ENCODE data around the gene CHDH. TPM values are rescaled to one million over a fixed set of nuclear protein-coding genes. Genes with fewer than 3 reads are reported as not detected.

Gene CHDH

GRCh38 chr3:53765753-53766152 is 80.5 kb downstream of the CHDH start:
- WGBS, 2 donors (ENCODE audit: extremely low coverage in 2 of 2, insufficient read length in 2 of 2, insufficient replicate concordance in 1 of 2) = no CpG with 5 or more reads among the region's 5 CpGs
- Histone ChIP-seq H3K9ac (ENCODE audit: low read depth, low read length, poor library complexity) (no peak overlapping the region), H3K27me3 (ENCODE audit: control insufficient read depth in 3 of 3, insufficient read depth in 3 of 3, low read depth in 1 of 3, low read length in 3 of 3) (no peaks in the 10 kb centered on the region), H3K79me1 (ENCODE audit: low read depth, low read length) (no peaks in the 10 kb centered on the region), H3K4ac (ENCODE audit: low read length) (no peak overlapping the region), H2BK12ac (ENCODE audit: low read length) (no peak overlapping the region), H2AK5ac (ENCODE audit: low read depth, low read length) (no peak overlapping the region), H3K4me3 (ENCODE audit: low read length in 2 of 2) (no peak overlapping the region), H3K23ac (ENCODE audit: low read depth, low read length, poor library complexity) (no peak overlapping the region), H3K27ac (replicated peaks; ENCODE audit: low read length) (no peak overlapping the region), H3K18ac (ENCODE audit: low read length) (no peak overlapping the region), H2BK5ac (ENCODE audit: low read length) (no peak overlapping the region), H3K36me3 (replicated peaks in 1 of 2; ENCODE audit: control insufficient read depth in 2 of 2, insufficient read depth in 2 of 2, low read length in 2 of 2) (no peaks in the 10 kb centered on the region), H3K14ac (ENCODE audit: low read length) (no peak overlapping the region), H2BK120ac (ENCODE audit: low read depth, low read length) (no peak overlapping the region), H2AFZ (ENCODE audit: low read length) (no peak overlapping the region), H4K91ac (ENCODE audit: low read depth, low read length, poor library complexity) (no peak overlapping the region), H3K4me1 (ENCODE audit: control insufficient read depth in 2 of 2, insufficient read depth in 1 of 2, low read depth in 1 of 2, low read length in 2 of 2) (peaks cover 0 to 6% of the 10 kb centered on the region in 2 donors), H2BK15ac (ENCODE audit: low read length) (no peak overlapping the region), H3K4me2 (ENCODE audit: insufficient read depth, low read length, poor library complexity, severe bottlenecking) (no peak overlapping the region), H4K8ac (ENCODE audit: low read depth, low read length) (no peak overlapping the region), H3K9me3 (replicated peaks in 1 of 2; ENCODE audit: control insufficient read depth in 2 of 2, insufficient read depth in 1 of 2, low read depth in 1 of 2, low read length in 2 of 2) (no peaks in the 10 kb centered on the region)
- no peak for DNase-seq (ENCODE audit: low spot score)

DNA sequence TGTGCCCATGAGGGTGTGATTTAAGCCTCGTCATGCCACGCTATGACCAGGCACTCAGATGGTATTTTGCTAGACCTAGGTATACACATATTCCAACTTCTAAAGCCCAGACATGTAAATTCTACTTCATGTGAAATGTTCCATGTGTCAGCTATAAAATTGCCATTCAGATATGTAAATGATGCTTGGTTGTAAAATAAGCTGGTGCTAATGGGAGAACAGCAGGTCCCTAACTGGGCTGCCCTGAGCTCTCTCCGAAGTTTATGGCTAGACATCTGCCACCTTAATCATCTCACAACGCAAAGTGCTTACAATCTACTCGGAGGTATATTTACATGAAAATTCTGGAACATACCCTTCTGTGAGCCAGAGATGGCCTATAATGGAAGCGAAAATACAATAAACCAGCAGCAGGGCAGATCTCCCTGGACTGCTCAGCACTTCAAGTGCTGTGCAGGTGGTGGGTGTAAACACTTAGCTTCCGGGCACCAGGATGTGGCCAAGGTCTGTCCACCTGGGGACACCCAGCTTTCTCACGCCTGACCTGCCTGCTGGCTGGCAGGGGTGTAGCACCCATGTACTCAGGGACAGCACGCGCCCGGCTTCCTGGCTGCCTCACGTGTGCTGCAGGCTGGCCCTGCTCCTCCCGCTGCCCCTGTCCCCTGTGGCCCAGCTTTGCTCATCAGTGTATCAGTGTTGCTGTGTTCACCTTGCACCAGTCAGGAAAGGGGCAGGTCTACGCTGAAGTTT is 82.0 kb downstream of the CHDH start:
- no peak overlapping the region for H3K4me3 ChIP-seq (ENCODE audit: low read length in 2 of 2)
- WGBS, 2 donors (ENCODE audit: extremely low coverage in 2 of 2, insufficient read length in 2 of 2, insufficient replicate concordance in 1 of 2) = no CpG with 5 or more reads among the region's 14 CpGs

GRCh38 chr3:53763353-53763752 is 82.9 kb downstream of the CHDH start:
- Histone ChIP-seq H3K9me3 (replicated peaks in 1 of 2; ENCODE audit: control insufficient read depth in 2 of 2, insufficient read depth in 1 of 2, low read depth in 1 of 2, low read length in 2 of 2) (no peaks in the 10 kb centered on the region), H3K79me1 (ENCODE audit: low read depth, low read length) (no peaks in the 10 kb centered on the region), H3K27me3 (ENCODE audit: control insufficient read depth in 3 of 3, insufficient read depth in 3 of 3, low read depth in 1 of 3, low read length in 3 of 3) (no peaks in the 10 kb centered on the region), H3K4ac (ENCODE audit: low read length) (no peak overlapping the region), H2BK12ac (ENCODE audit: low read length) (no peak overlapping the region), H3K36me3 (replicated peaks in 1 of 2; ENCODE audit: control insufficient read depth in 2 of 2, insufficient read depth in 2 of 2, low read length in 2 of 2) (no peaks in the 10 kb centered on the region), H3K4me2 (ENCODE audit: insufficient read depth, low read length, poor library complexity, severe bottlenecking) (no peak overlapping the region), H2BK5ac (ENCODE audit: low read length) (no peak overlapping the region), H3K4me3 (ENCODE audit: low read length in 2 of 2) (no peak overlapping the region), H3K9ac (ENCODE audit: low read depth, low read length, poor library complexity) (no peak overlapping the region), H3K18ac (ENCODE audit: low read length) (peak overlapping the region; percentile 23), H2AK5ac (ENCODE audit: low read depth, low read length) (no peak overlapping the region), H3K4me1 (ENCODE audit: control insufficient read depth in 2 of 2, insufficient read depth in 1 of 2, low read depth in 1 of 2, low read length in 2 of 2) (no peaks in the 10 kb centered on the region), H4K8ac (ENCODE audit: low read depth, low read length) (no peak overlapping the region), H2BK15ac (ENCODE audit: low read length) (no peak overlapping the region), H3K27ac (replicated peaks; ENCODE audit: low read length) (no peak overlapping the region), H4K91ac (ENCODE audit: low read depth, low read length, poor library complexity) (no peak overlapping the region), H3K23ac (ENCODE audit: low read depth, low read length, poor library complexity) (no peak overlapping the region), H2BK120ac (ENCODE audit: low read depth, low read length) (no peak overlapping the region), H3K14ac (ENCODE audit: low read length) (no peak overlapping the region), H2AFZ (ENCODE audit: low read length) (no peak overlapping the region)
- no CpG with 5 or more reads among the region's 7 CpGs for WGBS, 2 donors (ENCODE audit: extremely low coverage in 2 of 2, insufficient read length in 2 of 2, insufficient replicate concordance in 1 of 2)
- DNase-seq (ENCODE audit: low spot score) = no peak

More for the DNA sequence above, 82.0 kb downstream of the CHDH start:
- Histone ChIP-seq H3K14ac (ENCODE audit: low read length) (no peak overlapping the region), H3K79me1 (ENCODE audit: low read depth, low read length) (no peaks in the 10 kb centered on the region), H4K8ac (ENCODE audit: low read depth, low read length) (no peak overlapping the region), H3K4me1 (ENCODE audit: control insufficient read depth in 2 of 2, insufficient read depth in 1 of 2, low read depth in 1 of 2, low read length in 2 of 2) (peaks cover 0 to 2% of the 10 kb centered on the region in 2 donors), H3K23ac (ENCODE audit: low read depth, low read length, poor library complexity) (no peak overlapping the region), H2BK12ac (ENCODE audit: low read length) (no peak overlapping the region), H3K27ac (replicated peaks; ENCODE audit: low read length) (no peak overlapping the region), H2BK120ac (ENCODE audit: low read depth, low read length) (no peak overlapping the region), H4K91ac (ENCODE audit: low read depth, low read length, poor library complexity) (no peak overlapping the region), H3K9me3 (replicated peaks in 1 of 2; ENCODE audit: control insufficient read depth in 2 of 2, insufficient read depth in 1 of 2, low read depth in 1 of 2, low read length in 2 of 2) (no peaks in the 10 kb centered on the region), H3K4ac (ENCODE audit: low read length) (no peak overlapping the region), H3K36me3 (replicated peaks in 1 of 2; ENCODE audit: control insufficient read depth in 2 of 2, insufficient read depth in 2 of 2, low read length in 2 of 2) (no peaks in the 10 kb centered on the region), H2BK5ac (ENCODE audit: low read length) (no peak overlapping the region), H3K27me3 (ENCODE audit: control insufficient read depth in 3 of 3, insufficient read depth in 3 of 3, low read depth in 1 of 3, low read length in 3 of 3) (no peaks in the 10 kb centered on the region), H2AK5ac (ENCODE audit: low read depth, low read length) (no peak overlapping the region), H2BK15ac (ENCODE audit: low read length) (no peak overlapping the region), H3K18ac (ENCODE audit: low read length) (no peak overlapping the region), H3K4me2 (ENCODE audit: insufficient read depth, low read length, poor library complexity, severe bottlenecking) (no peak overlapping the region), H3K9ac (ENCODE audit: low read depth, low read length, poor library complexity) (no peak overlapping the region), H2AFZ (ENCODE audit: low read length) (no peak overlapping the region)
- DNase-seq (ENCODE audit: low spot score) = no peak

Small RNAs within 50 kb of the gene (small RNA-seq; reads per million reads assigned to genes)
- gene AC012467.1 (ENCODE audit: insufficient read depth) = not detected
